Endothelial cell of umbilical vein (primary cell): Measurements from ENCODE around the gene SIGLEC9.

Experiments used
- EZH2 ChIP-seq: IDR thresholded peaks from 2 replicates; pipeline ENCODE4 v1.6.1; 2012; ENCODE audit warnings: borderline replicate concordance, low read depth, mild to moderate bottlenecking, moderate library complexity, low read length, inconsistent platforms; ENCODE audit not compliant: severe bottlenecking
- POLR2A ChIP-seq: IDR thresholded peaks from 2 replicates; pipeline ENCODE4 v1.6.1; 2012; ENCODE audit warnings: low read depth, mild to moderate bottlenecking, control low read depth, low read length
- TF ChIP-seq, protein P1 (sequence below): IDR thresholded peaks from 2 replicates; pipeline ENCODE4 v1.6.1; 2011; ENCODE audit not compliant: insufficient read depth, insufficient read length
- TF ChIP-seq, protein P2 (sequence below), 2 donors: IDR thresholded peaks; 1 replicate in 1 of 2; 2 replicates in 1 of 2; pipeline ENCODE4 v1.5.1; 2011; ENCODE audit warnings: low read length in 2 of 2, mild to moderate bottlenecking in 2 of 2, moderate library complexity in 2 of 2, control low read depth in 1 of 2, inconsistent platforms in 1 of 2, low read depth in 1 of 2; ENCODE audit not compliant: insufficient read depth in 1 of 2; ENCODE audit errors: extremely low read depth in 1 of 2

DNA sequence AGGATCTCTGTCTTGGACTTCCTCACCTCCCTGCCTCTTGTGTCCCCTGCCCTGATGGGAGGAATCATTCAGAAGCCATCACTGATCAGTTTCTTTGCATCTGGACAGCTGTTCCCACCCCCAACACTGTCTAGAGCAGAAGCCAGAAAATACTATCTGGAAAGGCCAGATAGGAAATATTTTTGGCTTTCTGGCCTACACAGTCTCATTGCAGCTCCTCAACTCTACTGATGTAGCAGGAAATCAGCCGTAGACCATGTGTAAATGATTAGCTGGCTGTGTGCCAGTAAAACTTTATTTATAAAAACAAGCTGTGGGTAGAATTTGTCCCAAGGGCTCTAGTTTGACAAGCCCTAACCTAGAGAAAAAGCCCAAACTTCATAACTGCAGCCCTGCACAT is 23.0 kb downstream of the SIGLEC9 start:
- TF ChIP-seq POLR2A, result no peak
- TF ChIP-seq, protein P1, sequence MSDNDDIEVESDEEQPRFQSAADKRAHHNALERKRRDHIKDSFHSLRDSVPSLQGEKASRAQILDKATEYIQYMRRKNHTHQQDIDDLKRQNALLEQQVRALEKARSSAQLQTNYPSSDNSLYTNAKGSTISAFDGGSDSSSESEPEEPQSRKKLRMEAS, result no peak
- TF ChIP-seq, protein P2, sequence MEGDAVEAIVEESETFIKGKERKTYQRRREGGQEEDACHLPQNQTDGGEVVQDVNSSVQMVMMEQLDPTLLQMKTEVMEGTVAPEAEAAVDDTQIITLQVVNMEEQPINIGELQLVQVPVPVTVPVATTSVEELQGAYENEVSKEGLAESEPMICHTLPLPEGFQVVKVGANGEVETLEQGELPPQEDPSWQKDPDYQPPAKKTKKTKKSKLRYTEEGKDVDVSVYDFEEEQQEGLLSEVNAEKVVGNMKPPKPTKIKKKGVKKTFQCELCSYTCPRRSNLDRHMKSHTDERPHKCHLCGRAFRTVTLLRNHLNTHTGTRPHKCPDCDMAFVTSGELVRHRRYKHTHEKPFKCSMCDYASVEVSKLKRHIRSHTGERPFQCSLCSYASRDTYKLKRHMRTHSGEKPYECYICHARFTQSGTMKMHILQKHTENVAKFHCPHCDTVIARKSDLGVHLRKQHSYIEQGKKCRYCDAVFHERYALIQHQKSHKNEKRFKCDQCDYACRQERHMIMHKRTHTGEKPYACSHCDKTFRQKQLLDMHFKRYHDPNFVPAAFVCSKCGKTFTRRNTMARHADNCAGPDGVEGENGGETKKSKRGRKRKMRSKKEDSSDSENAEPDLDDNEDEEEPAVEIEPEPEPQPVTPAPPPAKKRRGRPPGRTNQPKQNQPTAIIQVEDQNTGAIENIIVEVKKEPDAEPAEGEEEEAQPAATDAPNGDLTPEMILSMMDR (IDR thresholded peaks at IDR 0.05; ENCODE audit: extremely low read depth in 1 of 2, insufficient read depth in 1 of 2, low read depth in 1 of 2, low read length in 2 of 2), result no peak
- no peak for TF ChIP-seq EZH2
